Measurements from ENCODE around the gene SOSTDC1.

SOSTDC1 gene

DNA sequence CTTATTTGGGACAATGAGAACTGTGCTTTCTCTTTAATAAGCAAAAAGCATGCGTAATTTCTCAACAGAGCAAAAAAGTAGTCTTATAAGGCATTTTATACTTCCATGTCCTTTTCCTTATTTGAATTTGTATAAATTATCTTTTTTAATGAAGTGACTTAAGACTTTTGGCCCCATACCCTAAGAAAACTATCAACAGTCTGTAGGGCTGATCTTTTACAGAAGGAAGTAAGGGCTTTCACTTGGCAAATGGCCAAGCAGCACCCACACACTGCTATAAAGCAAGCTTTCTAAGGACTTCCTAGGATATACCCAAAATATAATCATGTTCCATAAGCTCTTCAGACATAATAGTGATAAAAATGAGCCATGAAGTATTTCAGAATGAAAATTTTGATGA is 47.6 kb downstream of the SOSTDC1 start:
- no peak for DNase-seq

DNA sequence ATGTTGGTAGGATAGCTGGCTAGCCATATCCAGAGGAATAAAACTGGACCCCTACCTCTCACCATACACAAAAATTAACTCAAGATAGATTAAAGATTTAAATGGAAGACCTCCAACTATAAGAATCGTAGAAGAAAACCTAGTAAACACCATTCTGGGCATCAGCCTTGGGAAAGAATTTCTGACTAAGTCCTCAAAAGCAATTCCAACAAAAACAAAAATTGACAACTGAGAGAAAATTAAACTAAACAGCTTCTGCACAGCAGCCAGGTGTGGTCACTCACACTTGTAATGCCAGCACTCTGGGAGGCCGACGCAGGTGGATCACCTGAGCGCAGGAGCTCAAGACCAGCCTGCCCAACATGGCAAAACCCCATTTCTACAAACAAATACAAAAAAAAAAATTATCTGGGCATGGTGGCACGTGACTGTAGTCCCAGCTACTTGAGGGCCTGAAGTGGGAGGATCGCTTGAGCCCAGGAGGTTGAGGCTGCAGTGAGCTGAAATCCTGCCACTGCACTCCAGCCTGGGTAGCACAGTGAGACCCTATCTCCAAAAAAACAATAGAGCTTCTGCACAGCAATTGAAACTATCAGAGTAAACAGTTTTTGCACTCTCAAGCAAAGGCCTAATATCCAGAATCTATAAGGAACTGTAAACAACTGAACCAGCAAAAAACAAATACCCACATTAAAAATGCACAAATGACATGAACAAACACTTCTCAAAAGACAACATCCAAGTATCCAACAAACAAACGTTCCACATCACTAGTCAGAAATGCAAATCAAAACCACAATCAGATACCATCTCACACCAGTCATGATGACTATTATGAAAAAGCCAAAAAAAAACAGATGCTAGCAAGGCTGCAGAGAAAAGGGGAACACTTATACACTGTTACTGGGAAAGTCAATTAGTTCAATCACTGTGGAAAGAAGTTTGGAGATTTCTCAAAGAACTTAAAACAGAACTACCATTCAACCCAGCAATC is 49.0 kb downstream of the SOSTDC1 start:
- no peak for DNase-seq

DNA sequence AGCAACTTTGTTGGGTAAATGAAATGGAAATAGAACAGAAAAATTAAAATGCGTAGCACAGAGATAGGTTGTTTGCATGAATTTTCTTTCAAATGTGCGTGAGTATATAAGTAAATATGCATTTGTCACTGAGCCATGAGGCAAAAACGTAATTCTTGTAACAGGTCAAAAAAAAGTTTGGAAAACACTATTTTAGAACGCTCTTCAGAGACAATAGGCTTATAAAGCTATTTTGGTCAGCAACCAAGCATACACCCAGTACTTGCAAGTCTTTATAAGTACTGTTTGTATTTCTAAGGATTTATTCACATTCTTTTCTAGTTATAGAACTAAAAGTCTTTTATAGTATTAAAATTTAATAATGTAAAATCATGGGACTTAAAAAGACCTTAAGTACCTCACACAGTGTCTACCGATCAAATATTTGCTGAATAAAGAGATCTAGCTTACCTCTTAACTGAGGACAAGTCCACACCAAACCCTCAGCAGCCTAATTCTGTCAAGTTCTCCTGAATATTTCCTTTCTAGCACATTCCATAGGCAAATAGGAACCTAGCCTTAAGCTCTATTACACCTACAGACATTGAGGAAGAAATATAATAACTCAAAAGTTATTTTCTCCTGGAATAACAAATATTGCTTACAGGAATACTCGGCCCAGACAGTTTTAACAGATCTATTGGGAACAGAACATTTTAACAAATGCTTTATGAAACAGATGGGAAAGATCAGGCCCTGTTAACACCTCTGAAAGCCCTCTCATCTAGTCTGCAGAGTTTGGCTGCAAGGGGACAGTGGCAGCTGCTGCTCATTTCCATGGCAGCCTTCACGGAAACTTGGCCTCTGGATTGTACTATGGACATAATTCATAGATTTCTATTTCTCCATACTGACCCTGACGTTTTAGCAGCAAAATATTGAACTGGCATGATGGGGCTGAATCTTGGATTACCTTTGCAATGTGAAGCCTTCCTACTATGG is 53.0 kb downstream of the SOSTDC1 start:
- no peak for DNase-seq

Measured in SHP77 treated with DMSO at 0.1 percent for 48 hours (cell line).